ENCODE measurements around the gene HDAC5.
"Not testable (repeated sequence)": the region's sequence is repeated elsewhere in the genome, so short reads cannot be mapped to it uniquely, and the experiment has no call there.

The HDAC5 gene

DNA sequence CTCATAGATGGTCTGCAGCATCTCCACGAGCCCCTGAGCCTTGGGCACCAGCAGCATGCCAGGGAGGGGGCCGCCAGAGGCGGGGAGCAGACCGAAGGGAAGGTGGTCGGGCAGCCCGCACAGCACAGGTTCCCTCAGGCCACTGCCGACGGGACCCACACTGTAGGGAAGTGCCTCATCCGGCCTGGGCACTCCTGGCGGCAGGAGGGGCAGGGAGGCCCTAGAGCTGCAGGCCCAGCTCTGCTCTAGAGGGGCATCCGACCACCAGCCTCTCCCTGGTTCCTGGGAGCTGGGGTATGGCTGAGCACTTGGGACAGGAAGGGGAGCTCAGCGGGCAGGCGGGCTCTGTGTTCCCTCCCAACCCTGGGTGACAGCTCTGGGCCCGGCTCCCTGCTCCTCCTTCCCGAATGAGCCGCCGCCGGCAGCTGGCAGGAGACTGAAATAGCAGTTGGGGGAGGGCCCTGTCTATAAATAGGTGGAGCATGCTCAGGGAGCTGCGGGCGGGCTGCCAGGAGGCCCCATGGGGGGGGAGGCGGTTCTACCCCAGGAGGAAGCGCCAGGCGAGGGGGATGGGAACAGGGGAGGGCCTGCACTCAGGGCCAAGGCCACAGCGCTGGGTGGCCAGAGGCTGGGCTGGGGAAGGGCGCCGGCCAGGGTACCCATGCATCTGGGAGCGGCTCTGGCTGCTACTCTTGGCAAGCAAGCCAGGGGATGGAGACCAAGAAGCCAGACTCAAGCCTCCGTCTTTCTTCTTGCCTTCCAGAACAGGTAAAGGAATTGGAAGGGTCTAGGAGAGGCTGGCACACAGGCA, 12.4 kb downstream of the HDAC5 start:
- DNase-seq (ENCODE audit: low spot score), result peak; percentile 88

DNA sequence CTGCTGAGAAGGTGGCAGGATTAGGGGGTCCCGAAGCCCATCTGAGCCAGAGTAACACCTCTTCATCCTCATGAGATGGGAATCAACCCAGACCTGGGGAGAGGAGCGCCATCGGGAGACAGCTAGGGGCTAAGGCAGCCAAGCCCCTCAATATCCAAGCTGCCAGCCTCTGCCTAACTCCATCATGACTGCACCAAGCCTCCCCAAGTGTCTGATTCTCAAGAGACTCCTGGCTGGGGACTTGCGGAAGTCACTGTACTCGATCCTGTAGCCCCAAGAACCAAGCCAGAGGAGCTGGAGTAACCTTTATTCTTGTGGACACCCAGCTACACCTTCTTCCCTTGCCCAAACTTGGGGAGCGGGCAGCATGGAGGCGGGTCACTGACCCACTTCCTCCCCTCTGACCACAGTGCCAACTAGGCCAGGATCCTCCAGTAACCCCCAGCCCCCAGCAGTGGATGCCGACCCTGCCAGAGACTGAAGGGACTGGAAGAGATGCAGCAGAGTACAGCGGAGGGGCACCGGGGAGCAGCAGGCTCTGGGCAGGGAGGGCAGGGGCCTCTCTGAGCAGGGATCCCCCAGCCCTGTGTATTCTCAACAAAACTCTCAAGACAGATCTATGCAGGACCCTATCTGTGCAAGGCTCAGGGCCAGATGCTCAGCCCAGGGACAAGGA, 13.3 kb downstream of the HDAC5 start:
- DNase-seq (ENCODE audit: low spot score), result no peak

DNA sequence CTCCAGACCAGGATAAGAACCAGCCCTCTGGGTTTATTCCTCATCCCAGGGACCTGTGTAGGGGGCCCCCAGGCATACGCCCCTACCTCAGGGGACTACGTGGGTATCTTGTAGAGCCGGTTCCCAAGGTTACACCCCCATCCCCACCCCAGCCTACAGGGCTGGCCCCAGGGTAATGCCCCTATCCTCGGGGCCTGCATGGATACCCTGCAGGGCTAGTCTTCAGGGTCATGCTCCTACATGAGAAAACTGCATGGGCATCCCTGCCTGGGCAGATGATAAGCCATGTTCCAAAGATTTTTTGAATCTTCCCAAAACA, 14.2 kb downstream of the HDAC5 start:
- DNase-seq (ENCODE audit: low spot score), result no peak

DNA sequence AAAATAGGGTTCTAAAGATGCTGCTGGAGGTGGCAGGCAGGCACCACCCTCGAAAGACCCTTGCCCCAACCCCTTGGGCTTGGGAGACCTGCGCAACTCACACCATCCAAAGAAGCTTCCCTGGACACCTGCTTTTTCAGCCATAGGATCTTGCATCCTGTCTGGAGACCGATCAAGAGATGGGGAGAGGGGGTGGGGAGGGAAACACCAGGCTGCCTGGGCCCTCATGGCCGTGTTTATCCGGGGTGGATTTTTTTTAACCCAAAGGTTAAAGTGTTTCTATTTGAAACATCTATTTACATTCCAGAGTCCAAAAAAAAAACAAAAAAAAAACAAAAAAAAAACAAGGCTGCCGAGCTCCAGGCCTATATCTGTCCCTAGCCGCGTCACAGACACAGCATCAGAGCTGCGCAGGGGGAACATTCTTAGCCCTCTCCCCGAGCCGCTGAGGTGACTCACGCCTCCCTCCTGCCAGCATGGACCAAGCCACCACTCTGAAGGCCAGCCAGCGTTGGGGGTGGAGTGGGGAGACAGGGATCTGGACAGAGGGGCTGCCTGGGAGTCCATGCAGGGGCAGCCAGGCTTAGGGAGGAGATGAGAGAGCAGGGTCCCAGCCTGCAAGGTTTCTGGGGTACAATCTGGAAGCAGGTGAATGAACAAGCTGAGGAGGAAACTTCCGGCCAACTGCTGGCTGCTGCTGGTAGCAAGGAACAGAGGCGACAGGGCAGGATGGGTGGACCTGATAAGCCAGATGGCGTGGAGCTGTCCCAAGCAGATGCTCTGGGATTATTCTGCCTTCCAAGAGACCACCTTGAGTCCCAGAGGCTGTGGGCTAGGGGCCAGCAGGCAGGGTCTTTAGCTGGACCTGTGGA, 14.8 kb downstream of the HDAC5 start:
- no peak for DNase-seq (ENCODE audit: low spot score)

DNA sequence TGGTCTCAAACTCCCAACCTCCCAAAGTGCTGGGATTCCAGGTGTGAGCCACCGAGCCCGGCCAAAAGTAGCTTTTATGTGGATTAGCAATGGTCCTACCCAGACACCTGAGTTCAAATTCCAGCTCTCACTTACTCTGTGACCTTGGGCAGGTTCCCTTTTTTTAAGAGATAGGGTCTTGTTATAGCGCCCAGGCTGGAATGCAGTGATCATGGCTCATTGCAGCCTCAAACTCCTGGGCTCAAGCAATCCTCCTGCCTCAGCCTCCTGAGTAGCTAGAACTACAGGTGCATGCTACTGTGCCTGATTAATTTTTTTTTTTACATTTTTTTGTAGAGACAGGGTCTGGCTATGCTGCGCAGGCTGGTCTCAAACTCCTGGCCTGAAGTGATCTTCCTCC, 16.6 kb downstream of the HDAC5 start:
- no peak for DNase-seq (ENCODE audit: low spot score)

DNA sequence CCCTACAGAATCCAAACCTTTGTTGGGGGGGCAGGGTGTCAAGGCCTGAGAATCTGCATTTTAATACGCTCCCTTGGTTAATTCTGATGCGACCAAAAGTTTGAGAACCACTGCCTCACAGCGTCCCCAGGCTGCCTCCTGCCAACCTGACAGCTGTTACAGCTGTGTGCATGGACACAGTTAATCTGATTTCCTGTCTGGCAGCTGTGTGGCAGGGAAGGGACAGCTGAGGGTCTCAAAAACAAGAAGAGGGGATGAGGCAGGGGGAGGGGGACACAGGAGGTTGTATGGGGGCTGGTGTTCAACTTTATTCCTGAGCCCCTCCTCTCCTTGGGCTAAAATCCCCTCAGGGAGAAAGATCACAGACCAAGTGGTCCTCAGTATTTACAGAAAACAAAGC, 17.5 kb downstream of the HDAC5 start:
- no peak for DNase-seq (ENCODE audit: low spot score)

DNA sequence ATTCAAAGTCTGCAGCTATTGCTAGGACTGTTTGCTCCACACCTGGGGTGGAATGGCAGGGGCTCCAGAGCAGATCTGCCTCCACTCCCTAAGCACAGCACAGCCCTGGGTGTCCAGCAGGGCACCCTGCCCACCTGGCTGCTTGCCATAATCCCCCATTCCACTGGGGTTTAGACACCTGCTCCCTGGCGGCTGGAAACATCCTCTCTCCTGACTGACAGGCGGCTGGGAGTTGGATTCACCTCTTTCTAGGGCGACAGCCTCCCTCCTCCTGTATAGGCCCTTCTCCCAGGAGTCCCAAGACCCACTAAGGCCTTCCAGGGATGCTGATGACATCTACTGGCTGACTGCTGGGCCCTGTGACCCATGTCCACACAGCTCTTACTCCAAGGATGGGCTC, 18.0 kb downstream of the HDAC5 start:
- no peak for DNase-seq (ENCODE audit: low spot score)

DNA sequence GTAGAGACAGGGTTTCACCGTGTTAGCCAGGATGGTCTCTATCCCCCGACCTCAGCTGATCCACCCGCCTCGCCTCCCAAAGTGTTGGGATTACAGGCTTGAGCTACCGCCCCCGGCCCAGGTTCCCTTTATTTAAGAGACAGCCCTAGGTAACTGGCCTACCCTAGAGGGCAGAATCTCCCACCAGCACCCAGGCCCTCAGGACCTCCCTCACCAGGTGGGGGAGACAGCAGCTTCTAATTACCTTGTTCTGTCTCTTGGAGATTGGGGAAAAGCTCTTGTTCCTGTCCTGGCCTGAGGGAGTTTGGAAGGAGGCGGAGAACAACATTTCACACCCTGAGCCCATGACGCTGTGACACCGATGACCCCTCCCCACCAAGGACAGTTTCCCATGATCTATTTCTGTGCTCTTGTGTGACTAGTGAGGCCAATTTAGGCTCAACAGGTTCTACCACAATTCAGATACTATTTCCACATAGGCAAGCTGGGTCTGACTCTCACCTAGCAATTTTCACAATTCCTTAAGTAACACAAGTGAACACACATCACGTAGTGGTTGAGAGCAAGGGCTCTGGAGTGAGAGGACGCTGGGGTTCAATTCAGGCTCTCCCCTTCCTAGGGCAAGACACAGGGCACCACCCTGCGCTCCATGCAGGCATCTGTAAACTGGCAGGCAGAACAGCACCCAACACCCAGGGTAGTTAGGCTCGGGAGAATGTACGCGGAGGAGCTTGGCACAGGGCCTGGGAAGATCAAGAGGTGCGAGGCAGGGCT, 20.4 kb downstream of the HDAC5 start:
- no peak for DNase-seq (ENCODE audit: low spot score)

DNA sequence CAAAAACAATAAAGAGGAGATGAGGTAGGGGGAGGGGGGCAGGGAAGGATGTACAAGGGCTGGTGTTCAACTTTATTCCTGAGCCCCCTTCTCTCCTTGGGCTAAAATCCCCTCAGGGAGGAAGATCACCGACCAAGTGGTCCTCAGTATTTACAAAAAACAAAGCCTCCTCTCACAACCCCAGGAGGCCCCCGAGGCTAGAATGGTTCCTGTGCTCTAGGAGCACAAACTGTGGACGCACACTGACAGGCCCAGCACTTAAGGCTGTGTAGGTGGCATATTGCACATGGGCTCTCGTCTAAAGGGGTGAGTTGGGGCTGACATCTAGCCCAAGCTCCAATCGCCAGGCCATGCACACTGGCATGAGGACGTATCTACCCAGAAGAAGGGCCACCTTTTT, 21.6 kb downstream of the HDAC5 start:
- DNase-seq (ENCODE audit: low spot score), result not testable (repeated sequence)

DNA sequence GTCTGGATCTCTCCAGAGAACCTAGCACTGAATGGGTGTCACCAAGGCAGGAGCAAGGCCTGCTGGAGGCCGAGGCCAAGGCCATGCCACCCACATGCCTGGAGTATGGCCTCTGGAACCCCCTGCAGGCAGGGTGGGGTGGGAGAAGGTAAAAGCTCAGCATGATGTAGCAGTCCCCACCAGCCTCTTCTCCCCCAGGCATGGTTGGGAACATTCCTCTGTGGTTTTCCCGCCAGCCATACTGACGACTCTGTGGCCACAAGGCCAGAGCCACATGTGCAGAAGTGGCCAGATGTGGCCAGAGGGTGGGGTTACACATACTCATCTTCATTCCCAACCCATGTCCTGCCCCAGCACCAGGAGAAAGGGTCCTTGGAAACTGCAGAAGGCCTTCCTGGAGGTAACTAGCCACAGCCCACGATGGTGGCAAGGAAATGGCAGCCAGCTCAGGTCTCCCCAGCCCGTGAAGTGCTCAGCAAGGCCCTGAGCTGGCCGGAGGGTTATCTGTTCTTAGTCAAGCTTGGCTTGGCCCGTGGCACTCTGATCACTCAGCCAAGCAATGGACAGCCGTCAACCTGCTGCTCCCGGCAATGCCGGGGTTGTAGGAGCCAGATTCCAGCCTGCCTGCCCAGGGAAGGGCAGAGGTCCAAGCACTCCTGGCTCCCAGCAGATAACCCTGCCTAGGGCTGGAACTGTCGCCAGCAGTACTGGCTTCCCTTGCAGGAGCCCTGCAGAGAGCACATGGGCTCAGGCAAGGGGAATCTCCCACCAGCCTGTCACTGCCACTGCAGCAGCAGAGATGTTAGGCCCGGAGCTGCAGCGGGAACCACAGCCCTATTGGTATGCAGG, 26.1 kb downstream of the HDAC5 start:
- no peak for DNase-seq (ENCODE audit: low spot score)

DNA sequence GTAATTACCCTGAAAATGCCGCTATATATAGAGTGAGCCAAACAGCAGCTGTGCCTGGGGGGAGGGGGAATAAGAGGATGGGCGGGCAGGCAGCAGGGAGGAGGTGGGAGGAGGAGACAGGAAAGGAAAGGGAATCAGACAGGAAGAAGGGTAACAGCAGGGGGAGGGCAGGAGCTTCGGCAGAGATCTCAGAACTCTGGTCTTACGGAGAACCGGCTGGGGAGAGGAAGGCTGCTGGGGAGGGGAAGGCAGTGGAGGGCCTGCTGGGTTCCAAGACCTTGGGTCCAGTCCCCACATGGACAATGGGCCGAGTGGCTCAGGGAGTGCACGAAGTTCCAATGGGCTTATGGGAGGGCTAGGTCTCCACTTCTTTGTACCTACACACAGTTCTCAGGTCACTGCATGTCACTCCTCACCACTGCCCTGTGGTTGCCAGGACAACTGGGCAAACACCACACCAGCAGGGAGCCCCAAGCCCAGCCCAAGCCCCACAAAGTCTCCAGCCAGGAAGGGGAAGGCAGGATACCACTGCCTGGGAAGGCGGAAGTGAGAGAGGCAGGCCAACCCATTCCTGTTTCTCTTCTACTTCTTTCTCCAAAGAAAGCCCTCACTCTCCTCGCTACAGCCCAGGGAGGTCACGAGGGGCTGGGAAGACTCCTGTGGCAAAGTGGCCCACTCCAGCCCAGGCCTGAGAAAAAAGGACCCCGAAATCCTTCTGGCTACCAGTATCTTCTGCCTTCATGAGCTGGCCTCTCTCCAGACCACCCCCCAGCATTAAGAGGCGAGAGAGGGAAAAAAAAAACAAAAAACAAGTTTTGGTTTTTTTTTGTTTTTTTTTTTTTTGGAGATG, 27.6 kb downstream of the HDAC5 start:
- peak; percentile 79 for DNase-seq (ENCODE audit: low spot score)

DNA sequence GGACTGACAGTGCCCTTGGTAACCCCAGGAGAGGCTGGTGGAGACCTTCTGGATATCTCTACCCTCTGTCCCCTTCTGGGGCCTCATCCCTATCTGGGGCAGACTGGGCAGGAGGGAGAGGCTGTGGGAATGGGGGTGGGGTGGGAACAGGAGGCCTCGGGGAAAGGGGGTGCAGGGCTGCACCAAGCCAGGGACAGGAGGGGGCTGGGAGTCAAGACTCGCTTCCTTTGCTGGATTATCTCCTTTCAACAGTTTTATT, 28.1 kb downstream of the HDAC5 start:
- no peak for DNase-seq (ENCODE audit: low spot score)

DNA sequence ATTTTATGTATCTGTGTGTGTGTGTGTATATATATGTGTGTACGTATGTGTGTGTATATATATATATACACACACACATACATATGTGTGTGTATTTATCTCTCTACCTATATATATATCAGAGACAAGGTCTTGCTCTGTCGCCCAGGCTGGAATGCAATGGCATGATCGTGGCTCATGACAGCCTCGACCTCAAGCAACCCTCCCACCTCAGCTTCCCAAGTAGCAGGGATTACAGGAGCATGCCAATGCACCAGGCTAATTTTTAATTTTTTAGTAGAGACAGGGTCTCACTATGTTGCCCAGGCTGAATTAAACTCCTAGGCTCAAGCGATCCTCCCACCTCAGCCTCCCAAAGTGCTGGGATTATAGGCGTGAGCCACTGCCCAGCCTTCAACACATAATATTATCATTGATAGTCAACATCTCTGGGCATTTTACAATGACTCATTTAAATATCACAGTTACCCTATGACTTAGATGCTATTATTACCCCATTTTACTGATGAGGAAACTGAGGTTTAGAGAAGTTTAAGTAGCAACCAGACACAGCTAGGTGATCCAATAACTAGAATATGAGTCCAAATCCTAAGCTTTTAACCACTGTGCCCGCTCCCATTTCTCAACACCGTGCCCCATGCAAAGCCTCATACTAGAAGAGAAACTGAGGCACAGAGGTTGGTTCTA, 28.6 kb downstream of the HDAC5 start:
- no peak for DNase-seq (ENCODE audit: low spot score)

DNA sequence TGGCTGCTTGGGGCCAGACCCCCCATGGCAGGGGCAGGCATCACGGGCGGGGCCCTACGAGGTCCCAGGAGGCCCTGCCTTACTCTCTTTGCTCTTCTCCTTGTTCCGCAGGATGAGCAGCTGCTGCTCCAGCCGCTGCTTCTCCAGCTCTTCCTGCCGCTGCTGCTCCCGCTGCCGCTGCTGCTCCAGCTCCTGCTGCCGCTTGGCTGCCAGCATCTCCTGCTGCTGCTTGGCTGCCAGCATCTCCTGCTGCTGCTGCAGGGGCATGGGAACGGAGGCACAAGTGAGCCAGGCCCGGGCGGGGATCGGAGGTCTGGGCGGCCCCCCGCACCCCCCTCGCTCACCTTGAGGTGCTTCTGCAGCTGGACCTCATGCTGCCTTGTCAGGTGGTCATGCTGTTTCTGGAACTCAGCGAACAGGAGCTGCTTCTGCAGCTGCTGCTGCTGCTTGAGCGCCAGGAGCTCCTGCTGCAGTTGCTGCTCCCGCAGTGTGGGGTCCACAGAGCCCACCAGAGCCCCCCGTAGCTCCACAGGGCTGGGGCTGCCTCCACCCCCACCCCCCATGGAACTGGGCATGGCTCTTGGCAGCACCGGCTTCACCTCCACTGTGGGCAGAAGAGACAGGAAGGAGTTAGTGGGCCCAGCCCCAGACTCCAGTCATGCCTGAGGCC, 30.1 kb downstream of the HDAC5 start:
- DNase-seq (ENCODE audit: low spot score), result no peak

DNA sequence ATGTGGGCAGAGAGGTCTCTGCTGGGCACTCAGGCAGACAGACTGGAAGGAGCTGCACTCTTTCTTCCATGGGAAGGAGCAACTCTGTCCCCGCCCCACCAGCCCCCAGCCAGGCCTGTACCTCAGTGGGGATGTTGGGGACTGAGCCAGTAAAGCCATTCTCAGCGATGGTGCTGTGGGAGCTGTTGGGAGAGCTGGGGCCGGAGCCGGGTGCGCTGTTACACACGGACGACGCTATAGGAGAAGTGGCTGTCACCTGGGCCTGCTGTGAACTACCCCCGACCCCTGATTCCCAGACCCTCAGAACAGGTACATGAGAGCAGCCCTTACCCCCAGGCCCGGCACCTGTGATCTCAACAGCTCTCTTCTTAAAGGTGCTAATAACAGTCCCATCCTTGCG, 31.4 kb downstream of the HDAC5 start:
- no peak for DNase-seq (ENCODE audit: low spot score)

DNA sequence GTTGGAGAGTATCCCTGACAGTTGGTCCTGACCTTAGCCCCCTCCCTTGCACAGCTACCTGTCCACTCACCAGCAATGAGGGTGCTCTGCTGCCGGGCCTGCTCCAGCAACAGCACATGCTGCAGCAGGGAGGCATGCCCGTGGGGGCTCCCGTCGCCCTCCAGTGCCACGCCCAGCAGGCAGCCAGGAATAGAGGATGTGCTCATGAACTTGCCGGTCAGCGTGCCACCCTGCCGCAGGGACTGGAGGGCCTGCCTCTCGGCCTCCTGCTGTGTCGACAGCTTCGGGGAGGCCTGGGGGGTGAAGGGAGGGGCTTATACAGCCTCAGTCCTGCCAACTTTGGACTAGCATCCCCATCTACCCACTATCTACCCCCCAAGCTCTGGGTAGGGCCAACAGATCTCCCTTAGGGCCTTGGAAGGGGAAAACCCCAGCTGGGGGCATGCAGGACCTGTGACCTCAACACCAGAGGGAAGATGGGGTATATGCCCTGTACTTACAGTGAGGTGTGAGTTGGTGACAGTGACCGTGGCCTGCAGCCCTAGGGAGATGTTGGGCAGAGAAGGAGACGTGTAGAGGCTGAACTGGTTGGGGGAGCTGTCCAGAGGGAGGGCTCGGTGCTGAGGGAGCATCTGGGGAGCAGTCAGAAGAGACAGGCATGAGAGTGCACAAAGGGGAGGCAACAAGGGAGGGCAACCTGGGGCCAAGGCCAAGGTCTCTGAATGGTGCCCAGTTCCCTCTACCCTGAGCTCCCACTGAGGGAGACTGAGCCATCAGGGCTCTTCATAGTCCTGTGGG, 32.0 kb downstream of the HDAC5 start:
- DNase-seq (ENCODE audit: low spot score), result no peak

DNA sequence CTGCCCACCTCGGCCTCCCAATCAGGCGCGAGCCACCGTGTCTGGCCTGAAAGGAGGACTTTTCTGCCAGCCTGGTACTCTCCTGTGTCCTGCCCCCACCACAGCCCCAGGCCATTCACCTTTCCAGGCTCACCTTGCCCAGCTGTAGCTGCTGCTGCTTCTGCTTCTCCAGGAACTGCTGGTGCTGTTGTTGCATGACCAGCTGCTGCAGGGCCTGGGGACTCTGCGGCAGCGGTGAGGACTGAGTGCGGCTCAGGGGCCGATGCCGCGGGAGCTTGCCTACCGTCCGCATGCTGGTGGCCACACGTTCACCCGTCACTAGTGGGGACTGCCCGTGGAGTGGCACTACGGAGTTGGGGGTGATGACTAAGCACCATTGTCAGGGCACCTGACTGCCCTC, 35.2 kb downstream of the HDAC5 start:
- no peak for DNase-seq (ENCODE audit: low spot score)

DNA sequence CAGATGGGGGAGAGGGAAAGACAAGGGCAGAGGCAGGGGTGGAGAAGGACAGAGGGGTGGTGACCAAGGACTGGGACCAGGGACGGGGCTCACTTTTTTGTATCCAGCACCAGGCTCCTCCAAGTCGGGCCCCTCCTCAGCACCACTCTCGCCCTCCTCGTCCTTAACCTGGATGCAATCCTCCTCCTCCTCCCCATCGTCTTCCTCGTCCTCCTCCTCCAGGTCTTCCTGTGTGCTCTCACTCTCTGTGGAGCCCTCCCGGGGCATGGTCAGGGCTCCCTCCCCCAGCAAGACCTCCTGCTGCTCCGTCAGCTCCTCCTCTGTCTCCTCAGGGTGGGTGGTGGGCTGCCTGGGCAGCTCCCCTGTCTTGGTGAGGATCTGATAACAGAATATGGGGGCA, 36.1 kb downstream of the HDAC5 start:
- no peak for DNase-seq (ENCODE audit: low spot score)
